ENCODE data around the gene SPATA31C2. TPM values are rescaled to one million over a fixed set of nuclear protein-coding genes. Genes with fewer than 3 reads are reported as not detected.

The SPATA31C2 gene
- not detected in 2 replicates for total RNA-seq

DNA sequence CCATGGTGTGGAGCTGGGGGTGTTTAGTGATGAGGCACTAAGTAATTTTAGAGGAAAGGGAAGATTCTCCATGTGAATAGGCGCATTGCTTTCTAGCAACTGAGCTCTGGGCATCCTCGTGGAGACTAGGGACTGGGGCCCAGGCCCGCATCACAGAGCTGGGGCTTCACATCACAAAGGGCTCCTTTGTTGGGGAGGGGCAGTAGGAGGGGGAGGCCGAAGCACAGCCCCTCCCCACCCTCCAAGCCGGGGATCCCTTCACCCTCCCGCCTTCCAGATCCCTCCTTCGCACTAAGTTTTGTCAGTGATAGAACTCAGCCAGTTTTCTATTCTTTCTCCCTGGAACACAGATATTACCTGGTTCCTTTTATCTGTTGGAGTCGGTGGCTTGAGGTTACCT lies at the start of gene SPATA31C2:
TSS of gene SPATA31C2 (minus strand) at position 101 of the 400 bp plus-strand sequence. CDS start at position 72, 29 bp downstream.

Other genes with a start within 250 kb of the SPATA31C2 start
- gene SPATA31C1, start 220.5 kb downstream of the SPATA31C2 start, total RNA-seq: not detected in 2 replicates
- 3.4 and 5.7 TPM in 2 replicates for gene CDK20, start 163.9 kb downstream of the SPATA31C2 start, total RNA-seq
- gene SPIN1, start 250.0 kb upstream of the SPATA31C2 start, total RNA-seq: 88.8 and 99.8 TPM in 2 replicates

All from aortic smooth muscle cell (primary cell).